Measurements from ENCODE around the gene SRGAP3.
A peak's percentile ranks its signal among the peaks of the same experiment; 100 is the strongest.

Gene SRGAP3

DNA sequence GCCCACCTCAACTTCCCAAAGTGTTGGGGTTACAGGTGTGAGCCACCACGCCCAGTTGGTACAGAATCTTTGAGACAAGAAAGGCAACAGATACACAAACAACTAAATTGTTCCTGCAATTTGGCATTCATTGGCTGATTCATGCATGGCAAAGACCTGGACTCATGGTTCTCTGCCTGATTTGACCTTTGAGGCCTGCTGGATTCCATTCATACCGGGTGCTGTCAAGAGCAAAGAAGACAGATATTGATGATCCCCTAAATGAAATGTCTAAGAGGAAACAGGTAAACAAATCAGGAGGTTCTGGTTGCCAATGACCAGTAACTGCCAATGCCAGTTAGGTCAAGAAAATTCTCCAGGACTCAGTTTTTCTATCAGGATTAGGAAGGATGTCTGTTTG is 242.2 kb downstream of the SRGAP3 start:
- DNase-seq, result no peak

DNA sequence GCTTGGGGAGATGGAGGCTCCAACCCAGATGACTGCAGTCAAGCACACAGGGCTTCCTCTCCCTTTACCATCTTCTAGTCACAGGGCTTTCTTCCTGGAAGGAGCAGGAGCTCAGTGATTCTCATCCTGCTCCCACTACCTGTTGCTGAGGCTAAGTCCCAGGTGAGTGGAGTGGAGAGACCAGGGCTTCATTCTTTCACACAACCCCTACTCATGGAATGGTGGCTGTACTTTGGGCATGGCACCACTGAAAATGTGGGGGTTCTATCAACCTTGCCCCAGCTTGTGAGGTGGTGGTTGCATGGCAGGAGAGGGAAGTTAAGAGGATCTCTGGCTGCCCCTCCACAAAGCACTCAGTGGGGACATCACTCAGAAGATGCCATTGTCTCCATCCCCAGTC is 249.4 kb downstream of the SRGAP3 start:
- DNase-seq, result no peak

DNA sequence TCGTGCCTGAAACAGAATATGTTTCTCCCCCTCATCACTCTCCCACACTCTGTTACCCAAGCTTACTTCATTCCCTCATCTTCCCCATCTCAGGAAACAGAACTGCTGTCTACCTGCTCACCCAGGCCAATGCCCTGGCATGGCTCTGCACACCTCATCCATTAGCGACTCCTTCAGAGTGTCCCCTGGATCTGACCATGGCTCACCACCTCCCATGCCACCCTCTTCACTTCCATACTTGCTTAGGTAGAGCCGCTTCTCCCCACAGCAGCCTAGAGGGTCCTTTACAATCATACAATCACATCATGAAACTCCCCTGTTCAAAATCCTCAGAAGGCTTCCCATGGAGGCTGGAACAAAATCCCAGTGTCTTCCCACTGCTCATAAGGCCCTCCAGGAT is 252.3 kb downstream of the SRGAP3 start:
- no peak for DNase-seq

DNA sequence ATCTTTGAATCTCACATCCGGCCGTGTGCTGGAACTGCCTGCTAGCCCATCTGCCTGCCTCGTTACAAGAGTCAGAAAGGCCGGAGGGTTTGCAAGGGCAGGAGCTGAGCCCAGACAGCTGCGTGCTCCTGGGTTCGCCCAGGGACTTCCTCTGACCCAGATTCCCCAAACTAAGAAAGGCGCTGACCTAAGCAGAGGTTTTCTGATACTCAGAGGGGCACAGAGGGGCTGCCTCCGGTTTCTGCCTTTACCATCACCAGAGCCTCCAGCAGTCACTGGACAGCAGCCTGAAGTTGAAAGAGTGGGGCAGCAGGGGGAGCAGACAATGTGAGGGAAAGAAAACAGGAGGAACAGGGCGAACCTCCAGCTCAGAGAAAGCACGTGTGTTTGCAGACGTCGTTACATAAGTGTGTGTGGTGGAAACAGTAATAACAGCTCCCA is 252.7 kb downstream of the SRGAP3 start:
- no peak for DNase-seq

DNA sequence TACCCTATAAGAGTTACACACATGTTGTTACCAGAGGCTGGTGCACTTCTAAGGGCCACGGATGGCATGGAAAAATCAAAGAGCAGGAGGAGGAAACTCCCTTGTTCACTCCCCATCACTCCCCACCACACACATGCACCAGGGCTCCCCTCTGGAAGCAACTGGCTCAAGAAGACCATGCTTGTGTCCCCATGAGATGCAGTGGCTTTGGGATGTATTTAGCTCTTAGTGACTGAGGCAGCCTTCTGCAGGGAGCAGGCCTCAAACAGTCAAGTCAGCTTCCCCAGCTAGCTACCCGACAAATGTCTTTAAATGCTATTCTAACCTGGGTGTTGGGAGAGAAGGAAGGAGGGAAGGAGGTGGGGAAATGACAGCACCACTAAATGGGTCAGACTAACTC is 253.2 kb downstream of the SRGAP3 start:
- DNase-seq, result no peak

DNA sequence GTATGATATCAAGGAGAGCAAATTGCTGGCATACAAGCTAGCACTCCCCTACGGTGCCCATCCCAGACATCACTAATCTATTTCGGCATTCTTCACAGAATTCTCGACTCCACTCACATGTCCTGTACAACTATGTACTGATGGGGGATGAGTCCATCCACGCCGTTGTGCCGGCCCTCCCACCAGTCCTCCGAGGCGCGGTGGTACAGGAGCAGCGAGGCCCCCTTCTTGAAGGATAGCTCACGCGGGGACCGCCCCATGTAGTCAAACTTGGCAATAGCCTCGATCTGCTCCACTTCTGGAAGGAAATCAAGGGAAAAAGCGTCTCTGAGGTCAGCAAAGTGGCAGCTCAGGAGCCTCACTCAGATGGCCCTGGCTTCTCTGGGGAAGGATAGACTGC is 255.2 kb downstream of the SRGAP3 start:
- no peak for DNase-seq

DNA sequence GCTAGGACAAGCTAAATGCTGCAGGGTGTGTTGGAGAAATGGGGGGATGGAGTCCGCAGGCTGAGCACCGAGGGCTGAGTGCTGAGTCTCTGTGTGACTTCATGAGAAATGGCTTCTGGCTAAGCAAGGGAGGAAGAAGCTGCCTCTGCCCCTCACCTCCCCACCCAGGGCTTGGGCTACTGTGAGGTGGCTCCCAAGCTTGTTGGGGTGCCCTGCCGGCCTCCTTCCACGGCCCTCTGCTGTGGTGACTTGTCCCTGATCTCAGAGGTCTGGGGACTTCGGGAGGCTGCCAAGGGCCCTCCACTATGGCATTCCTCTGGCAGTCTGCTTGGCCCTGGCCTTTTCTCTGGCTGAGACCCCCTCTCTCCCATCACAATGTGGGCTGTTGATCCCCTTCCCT is 256.1 kb downstream of the SRGAP3 start:
- no peak for DNase-seq

DNA sequence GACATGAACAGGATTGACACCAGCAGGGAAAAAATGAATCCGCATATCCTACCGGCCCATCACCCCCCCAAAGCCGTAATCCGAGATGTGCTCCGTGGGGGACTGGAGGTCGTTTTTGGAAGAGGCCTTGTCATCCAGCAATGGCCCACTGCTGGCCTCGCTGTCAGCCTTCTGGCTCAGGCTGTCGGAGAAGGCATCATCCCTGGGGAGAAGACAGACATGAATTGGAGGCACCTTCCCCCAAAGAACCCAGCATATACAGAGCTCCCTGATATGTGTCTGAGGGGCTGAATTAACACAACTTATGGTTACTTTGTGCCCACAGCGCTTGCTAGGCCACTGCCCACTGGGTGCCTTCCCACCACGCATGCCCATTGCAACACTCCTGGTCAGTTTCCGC is 256.6 kb downstream of the SRGAP3 start:
- DNase-seq, result no peak

DNA sequence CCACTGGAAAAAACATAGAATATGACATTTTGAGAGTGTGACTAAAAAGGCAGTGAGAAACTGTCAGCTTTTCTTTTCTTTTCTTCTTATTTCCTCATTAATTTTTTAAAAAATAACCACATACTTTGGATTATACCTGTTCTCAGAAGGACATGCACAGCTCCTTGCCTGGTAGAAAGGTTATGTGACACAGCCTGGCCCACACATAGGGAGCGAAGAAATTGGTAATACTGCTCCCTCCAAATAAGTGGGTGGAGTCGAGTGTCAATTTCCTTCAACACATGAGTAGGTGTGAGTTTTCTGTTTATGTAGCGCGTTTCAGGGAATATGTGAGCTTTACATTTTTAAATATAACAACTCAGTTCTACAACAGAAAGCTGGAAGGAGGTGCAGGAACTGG is 257.2 kb downstream of the SRGAP3 start:
- DNase-seq, result no peak

DNA sequence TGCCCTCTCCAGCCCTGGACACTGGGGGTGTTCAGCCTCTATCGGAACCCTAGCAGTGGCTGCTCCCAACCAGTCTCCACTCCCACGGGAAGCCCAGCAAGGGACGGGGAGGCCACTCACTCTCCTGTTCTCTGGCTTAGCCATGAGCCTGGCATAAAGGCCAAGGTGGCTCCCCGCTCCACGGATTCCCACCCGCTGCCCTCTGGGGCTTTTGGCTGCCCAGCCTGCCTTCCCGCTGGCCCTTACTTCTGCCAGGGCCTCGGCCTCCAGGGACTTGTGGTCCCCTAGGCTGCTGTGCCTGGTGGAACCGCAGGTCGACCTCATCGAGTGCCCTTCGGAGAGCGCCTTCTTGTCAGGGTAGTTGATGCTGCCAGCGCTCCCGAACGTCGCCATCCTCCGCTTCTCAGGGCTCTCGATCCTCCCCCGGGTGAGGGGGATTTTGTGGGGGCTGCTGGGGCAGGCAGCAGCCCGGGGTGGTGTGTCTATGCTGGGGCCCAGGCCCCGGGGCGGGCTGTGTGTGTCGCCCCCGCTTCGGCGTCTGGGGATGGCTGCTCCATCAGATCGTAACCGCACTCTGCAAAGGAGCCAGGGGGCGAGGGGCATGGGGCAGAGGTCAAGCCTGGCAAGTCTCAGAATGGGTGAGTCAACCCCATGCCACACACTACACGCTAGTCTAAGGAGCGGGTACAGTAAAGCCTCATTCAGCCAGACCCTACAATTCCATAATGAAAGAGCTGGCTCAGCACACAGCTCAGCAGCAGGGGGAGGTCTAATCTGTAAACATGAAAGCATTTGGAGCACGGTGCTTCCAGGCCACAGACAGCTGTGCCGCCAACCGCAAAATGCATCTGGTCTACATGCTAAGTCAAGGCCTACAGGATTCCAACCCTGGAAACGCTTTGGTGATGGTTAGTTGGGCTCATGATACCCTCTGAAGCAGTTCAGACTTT is 258.9 kb downstream of the SRGAP3 start:
- DNase-seq, result no peak

DNA sequence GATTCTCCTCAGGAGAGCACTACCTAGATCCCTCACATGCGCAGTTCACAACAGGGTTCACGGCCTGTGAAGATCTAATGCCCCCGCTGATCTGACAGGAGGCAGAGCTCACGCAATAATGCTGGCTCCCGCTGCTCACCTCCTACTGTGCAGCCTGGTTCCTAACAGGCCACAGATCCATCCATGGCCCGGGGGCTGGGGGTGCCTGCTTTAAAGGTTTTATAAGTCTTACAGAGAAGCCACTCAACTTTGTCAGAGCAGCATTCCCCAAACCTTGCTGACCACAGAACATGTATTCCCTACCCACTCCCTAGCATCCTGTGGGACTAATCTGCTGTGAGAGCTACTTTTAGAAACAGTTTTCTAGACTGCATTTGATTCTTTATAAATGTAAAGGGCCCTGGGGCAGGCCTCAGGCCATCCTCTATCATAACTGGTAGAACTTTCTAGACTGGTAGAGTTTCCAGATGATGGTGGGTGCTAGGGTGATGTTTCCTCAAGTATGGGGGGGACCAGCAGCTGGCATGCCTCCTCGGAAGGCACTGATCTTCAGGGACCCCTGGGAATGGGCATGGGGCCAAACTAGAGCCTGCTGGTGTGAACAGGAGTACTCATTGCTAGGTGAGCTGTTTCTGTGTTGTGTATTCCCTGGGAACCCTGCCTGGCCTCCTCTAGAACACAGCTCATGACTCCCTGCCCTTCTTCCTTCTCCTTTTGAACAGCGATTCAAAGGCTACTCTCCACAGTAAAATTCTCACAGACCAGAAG is 260.5 kb downstream of the SRGAP3 start:
- no peak for DNase-seq

DNA sequence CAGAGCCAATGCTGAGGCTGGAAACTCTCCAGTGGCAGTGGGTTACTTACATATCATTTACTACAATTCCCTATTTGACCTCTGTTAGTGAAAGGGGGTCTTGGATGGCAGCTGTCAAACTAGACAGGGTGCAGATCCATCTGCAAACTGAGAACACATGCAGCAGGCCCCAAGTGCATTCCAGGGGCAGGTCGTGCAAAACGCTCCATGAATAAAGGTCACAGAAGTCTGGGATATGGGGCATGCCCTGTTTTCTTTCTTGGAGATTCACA is 261.1 kb downstream of the SRGAP3 start:
- no peak for DNase-seq

DNA sequence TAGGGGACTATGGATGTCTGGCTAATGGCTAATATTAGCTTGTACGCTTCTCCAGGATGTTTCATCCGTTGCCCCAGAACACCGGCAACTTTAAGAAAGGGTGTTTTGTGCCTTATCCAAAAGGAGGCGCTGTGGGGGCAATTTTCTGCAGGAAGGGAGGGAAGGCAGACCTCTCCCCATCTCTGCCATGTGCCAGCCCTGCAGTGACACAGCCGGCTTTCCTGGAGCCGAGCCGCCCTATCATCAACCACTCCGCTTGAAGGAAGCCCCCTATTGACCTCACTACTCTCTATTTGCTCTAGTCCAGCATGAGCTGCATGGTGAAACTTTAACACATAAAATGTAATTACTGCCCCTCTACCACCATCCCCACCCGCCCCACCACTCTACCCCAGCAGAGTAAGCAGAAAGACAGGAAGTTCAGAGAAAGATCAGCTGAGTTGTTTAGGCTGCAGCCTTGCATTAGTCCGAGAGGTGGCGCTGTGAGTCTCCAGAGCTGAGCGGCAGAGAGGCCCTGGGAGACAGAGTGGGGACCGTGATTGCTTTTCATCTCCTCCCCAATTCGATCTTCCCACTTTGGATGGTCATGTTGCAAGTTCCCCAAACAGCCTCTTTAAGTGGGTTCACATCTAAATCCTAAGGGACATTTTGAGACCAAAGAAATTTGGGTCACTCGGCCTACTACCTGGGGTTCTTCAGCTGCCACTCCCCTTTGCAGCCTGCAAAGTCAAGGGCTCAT is 261.6 kb downstream of the SRGAP3 start:
- peak; percentile 40 to 46 for DNase-seq

DNA sequence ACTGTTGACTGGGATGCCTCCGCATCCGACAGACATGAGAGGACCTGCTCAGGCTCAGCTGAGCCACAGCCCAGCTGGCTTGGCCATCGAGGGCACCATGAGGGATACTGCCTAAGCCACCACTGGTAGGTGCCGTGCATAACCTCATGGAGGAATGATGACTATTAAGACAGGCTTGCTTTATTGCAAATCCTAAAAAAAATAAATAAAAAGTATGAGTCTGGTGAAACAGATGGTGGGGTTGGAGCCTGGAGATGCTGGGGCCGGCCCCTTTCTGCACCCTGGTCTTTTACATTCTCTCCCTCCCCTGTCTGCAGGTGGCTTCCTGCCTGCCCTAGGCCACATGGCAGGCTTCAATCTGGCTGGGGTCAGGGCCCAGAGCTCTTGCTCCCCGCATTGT is 262.2 kb downstream of the SRGAP3 start:
- no peak for DNase-seq

DNA sequence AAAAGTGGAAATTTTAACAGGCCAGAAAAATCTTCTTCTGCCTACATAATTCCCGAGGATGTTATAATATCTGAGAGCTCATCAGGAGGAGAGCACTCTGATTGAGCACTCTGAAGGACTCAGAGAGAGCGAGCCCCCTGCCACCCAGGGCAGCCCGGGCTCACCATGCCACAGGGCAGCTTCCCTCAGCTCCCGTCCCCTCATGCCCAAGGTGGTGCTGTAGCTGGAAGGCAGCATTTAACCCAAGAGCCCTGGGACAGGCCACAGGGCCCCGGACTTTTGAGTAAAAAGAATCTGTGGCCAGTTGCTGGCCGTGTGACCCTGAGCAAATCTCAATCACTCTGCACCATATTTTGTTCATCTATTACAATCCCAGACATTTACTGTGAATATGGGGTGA is 262.7 kb downstream of the SRGAP3 start:
- DNase-seq, result no peak

DNA sequence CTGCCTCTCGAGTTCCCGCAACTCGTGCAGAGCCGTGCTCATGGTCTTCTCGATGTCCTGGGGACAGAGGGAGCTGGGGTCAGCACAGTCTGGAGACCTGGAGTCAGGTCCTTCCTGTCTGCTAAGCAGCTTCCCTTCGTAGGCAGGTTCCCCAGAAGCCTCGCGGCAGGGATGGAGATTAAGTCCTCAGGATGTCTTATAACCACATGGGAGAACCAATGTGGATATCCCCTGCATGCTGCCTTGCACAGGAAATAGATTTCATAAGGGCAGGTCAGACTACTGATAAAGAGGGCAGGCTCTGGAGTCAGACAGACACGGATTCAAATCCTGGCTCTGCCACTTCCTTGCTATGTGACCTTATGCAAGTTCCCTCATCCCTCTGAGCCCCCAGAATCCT is 263.6 kb downstream of the SRGAP3 start:
- DNase-seq, result no peak

DNA sequence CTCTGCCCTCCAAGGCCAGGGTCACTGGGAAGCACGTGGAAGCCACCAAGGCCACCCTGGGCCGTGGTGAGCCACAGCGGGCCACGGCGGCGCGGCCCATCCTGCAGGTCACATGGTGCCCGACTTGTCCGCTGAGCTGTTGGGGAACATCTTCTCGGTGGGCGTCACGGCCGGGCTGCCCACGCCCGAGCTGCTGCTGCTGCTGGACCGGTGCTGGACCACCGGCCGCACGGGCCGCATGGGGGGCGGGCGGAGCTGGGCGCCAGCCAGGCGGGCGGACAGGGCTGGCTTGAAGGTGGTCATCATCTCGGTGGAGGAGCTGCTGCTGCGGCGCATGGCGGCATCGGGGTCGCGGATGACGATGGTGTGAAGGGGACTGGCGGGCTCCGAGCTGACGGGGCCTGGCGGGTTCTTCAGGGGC is 264.0 kb downstream of the SRGAP3 start:
- DNase-seq, result no peak

DNA sequence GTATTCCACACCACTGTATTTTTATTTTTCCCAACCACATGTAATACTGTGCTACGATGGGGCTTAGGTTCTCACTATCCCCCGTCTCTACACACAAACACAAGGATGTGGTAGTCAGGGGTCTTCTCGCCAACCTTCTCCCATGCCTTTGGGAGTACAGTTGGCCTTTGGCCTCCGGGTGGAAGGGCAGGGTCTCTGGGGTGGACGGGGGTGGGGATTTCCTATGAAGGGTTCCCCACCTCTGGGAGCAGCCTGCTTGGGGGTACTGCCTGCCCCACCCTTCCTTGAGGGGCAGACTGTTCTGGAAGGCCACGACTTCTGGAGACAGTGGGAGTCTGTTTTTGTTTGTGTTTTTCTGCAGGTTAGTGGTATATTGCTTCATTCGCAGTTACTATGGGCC is 264.9 kb downstream of the SRGAP3 start:
- no peak for DNase-seq

DNA sequence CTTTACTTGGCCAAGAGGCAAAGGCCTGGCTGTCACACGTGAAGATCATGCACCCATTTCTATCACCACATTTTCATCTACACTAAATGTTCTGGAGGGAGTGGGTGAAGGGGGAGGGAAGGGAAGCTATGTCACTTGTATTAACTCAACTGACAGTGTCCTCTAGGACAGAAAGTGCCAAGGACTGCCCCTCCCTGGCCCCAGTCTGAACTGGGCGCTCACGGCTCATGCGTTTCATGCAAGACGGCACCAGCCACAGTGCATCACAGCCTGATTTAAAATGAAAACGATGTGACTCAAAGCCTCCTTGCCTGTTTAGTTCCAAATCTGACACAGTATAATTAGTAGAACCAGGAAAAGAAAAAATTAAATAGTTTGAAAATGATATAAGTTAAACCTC is 265.4 kb downstream of the SRGAP3 start:
- no peak for DNase-seq

DNA sequence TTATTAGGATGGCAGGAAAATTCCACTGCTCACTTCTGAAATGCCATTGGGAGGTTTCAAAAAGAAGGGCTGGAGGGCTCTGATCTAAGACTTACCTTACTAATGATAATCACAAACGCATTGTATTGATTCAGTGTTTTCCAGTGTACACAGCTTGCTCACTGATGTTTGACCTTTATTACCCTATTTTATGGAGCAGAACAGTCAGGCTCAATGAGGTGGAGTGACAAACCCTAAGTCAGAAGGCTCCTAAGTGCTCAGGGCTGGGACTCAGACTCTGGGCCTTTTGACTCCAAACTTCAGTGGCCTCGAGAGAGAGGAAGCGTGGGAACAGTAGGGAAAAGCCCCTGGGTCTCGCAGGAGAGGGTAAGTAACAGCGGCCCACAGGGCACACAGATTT is 265.9 kb downstream of the SRGAP3 start:
- DNase-seq, result no peak

DNA sequence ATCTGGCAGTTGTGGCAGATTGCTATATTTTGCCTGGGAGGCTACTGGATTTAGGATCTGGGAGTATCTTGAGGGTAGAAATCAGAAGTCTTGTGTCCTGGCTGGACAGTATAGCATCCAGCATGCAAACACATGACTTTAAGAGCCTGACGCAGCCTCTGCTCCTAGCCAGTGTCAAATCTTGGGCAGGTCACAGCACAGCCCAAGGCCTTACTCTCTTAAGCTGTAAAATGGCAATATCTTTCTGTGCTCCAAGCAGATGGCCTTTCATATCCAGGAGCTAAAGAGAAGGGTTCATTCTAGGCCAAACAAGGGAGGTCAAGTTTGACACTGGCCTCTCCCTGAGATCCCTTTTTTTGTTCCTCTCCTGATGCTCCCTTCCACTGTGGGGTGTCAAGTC is 266.4 kb downstream of the SRGAP3 start:
- DNase-seq, result no peak

DNA sequence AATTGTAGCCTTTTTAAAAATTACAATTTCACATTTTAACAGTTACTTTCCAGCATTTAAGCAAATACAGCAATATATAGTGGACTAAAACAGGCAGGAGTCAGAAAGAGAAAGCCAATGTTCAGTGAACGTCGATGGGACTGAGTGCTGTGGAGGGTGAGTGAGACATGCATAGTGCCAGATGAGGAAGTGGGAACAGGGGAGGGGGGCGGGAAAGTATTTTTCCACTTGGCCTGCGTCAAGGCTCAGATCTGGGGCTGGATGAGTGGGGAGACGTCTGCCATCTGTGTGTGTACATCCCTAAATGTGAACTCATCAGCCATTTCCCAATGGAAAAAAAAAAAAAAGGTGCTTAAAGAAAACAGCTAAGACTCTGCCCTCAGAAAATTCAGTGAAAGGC is 266.9 kb downstream of the SRGAP3 start:
- no peak for DNase-seq

DNA sequence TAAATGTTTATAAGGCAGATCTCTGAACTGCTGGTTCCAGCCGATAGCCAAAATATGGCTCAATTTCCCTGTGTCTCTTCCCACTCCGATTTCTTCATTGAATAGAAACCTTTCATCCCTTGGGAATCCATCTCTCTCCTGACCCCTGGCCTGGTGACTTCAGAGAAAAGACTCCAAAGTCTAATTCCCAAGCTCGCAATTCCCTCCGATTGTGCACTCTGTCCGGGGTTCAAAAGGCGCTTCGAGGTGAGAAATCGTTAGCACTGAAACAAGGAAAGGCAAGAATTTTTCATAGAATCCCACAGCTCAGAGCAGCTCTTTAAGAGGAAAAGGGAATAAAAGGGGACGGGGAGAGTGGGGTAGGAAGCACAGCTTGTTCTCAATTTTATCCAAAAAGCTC is 267.7 kb downstream of the SRGAP3 start:
- no peak for DNase-seq

DNA sequence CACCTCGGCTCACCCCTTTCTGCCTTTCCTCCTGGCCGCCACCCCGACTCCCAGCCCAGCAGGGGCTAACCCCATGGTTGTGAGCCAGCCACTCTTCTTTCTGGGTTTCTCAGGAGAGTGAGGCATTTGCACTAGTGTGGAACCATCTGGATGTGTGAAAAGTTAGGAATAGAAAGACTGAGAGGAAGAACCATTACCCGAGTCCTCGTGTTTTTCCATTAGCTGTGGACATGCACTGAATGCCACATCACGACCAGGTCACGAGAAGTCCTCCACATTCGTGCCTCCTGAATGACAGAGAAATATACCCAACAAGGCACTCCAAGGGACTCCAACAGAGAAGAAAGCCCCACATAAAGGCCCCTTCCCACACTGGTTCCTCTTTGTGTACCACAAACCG is 268.1 kb downstream of the SRGAP3 start:
- DNase-seq, result no peak

Data from CD4-positive, alpha-beta T cell treated with Interleukin-1 beta for 1 hour (primary cell).